ENCODE data around the gene NLRP3. TPM values are rescaled to one million over a fixed set of nuclear protein-coding genes. Genes with fewer than 3 reads are reported as not detected.
"Not testable (repeated sequence)": the region's sequence is repeated elsewhere in the genome, so short reads cannot be mapped to it uniquely, and the experiment has no call there.

Gene NLRP3
- total RNA-seq, 6 donors from 2014 or later, result 2.6 to 13.6 (median 6.0) TPM

DNA sequence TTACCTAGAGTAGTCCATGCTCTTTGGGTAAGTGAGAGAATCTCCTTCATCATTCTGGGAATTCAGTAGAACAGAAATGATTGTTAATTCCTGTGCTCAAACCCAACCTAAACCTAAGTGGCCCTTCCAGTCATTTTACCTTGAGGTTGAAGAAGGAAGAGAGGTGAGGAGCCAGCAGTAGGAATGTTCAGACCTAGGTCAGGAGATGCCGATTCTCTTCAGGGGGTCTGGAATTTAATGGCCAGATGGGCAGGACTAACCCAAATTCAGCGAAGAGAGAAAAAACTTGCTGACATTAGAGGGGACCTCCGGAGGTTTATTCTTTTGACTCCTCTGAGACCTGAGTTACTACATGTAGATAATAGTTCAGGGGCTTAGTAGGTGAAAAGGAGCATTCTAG is 58.4 kb downstream of the NLRP3 start:
- Histone ChIP-seq H3K4me1 (no peaks in the 10 kb centered on the region), H3K9me3 (no peaks in the 10 kb centered on the region), H3K27me3 (no peaks in the 10 kb centered on the region), H3K4me3 (no peak overlapping the region), H3K36me3 (no peaks in the 10 kb centered on the region), H3K27ac (no peak overlapping the region)
- TF ChIP-seq EP300 (IDR thresholded peaks at IDR 0.05), result no peak
- TF ChIP-seq, protein P1, sequence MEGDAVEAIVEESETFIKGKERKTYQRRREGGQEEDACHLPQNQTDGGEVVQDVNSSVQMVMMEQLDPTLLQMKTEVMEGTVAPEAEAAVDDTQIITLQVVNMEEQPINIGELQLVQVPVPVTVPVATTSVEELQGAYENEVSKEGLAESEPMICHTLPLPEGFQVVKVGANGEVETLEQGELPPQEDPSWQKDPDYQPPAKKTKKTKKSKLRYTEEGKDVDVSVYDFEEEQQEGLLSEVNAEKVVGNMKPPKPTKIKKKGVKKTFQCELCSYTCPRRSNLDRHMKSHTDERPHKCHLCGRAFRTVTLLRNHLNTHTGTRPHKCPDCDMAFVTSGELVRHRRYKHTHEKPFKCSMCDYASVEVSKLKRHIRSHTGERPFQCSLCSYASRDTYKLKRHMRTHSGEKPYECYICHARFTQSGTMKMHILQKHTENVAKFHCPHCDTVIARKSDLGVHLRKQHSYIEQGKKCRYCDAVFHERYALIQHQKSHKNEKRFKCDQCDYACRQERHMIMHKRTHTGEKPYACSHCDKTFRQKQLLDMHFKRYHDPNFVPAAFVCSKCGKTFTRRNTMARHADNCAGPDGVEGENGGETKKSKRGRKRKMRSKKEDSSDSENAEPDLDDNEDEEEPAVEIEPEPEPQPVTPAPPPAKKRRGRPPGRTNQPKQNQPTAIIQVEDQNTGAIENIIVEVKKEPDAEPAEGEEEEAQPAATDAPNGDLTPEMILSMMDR (IDR thresholded peaks at IDR 0.05), result no peak
- no peak for TF ChIP-seq POLR2AphosphoS5 (IDR thresholded peaks at IDR 0.05)
- TF ChIP-seq POLR2A (IDR thresholded peaks at IDR 0.05), result no peak
- no peak for ATAC-seq (ENCODE audit: low FRiP score in 2 of 2)
- DNase-seq, result no peak
- WGBS, 2 donors, result 89 to 93% methylated on average over 3 of the region's 3 CpGs

DNA sequence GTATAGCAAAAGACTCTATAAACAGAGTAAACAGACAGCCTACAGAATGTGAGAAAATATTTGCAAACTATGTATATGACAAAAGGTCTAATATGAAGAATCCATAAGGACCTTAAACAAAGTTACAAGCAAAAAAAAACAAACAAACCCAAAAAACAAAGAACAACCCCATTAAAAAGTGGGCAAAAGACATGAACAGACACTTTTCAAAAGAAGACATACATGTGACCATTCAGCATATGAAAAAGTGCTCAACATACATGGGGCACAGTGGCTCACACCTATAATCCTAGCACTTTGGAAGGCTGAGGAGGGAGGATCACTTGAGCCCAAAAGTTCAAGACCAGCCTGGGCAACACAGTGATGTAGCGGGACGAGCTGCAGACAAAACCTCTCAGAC is 59.8 kb downstream of the NLRP3 start:
- DNase-seq (no peak), ATAC-seq (ENCODE audit: low FRiP score in 2 of 2) (no peak)
- Histone ChIP-seq H3K4me3 (no peak overlapping the region), H3K4me1 (no peaks in the 10 kb centered on the region), H3K27ac (no peak overlapping the region), H3K36me3 (no peaks in the 10 kb centered on the region), H3K9me3 (no peaks in the 10 kb centered on the region), H3K27me3 (no peaks in the 10 kb centered on the region)
- TF ChIP-seq POLR2A (IDR thresholded peaks at IDR 0.05) (no peak), POLR2AphosphoS5 (IDR thresholded peaks at IDR 0.05) (no peak), EP300 (IDR thresholded peaks at IDR 0.05) (no peak)
- TF ChIP-seq, protein P1 (IDR thresholded peaks at IDR 0.05), result no peak
- WGBS, 2 donors, result 91 to 100% methylated on average over 2 of the region's 2 CpGs

DNA sequence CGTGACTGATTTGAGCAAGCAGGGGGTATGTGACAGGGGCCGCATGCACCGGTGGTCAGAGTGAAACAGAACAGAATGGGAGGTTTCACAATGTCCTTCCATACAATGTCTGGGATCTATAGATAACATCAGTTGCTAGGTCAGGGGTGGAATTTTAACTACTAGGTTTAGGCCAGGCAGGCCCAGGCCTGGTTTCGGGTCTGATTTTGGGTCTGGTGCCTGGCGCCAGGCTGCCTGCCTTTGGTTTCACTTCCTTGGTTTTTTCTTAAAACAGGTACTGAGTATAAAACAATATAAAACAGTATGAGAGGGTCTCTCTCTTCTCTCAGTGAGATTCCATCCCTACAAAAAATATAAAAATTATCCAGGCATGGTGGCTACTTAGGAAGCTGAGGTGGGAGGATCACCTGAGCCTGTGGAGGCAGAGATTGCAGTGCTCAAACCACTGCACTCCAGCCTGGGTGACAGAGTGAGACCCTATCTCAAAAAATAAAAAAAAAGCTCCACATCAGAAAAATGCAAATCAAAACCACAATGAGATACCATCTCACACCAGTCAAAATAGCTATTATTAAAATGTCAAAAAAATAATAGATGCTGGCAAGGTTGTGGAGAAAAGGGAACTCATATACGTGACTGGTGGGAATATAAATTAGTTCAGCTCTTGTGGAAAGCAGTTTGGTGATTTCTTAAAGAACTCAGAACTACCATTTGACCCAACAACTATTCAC is 60.5 kb downstream of the NLRP3 start:
- not testable (repeated sequence) for H3K27ac ChIP-seq; H3K9me3 ChIP-seq; H3K4me1 ChIP-seq; H3K27me3 ChIP-seq; DNase-seq; H3K36me3 ChIP-seq; ATAC-seq (ENCODE audit: low FRiP score in 2 of 2); H3K4me3 ChIP-seq
- WGBS, 2 donors, result 80 to 84% methylated on average over 6 of the region's 6 CpGs

DNA sequence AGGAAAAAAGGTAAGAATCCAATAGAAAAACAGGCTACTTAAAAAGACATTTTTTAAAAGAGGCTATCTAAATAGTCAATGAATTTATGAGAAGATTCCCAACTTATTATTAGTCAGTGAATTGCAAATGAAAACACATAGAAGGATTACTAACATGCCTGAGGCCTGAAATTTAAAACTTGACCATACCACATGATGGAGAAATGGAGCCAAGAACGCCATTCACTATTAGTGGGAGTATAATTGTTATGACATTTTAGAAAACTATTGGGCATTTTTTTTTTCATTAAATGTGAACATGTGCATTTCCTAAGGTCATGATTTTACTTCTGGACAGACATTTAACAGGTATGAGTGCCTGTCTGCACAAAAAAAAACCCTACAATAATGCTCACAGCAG is 66.8 kb downstream of the NLRP3 start:
- Histone ChIP-seq H3K36me3 (no peaks in the 10 kb centered on the region), H3K27me3 (no peaks in the 10 kb centered on the region), H3K4me3 (no peak overlapping the region), H3K27ac (no peak overlapping the region), H3K9me3 (no peaks in the 10 kb centered on the region), H3K4me1 (no peaks in the 10 kb centered on the region)
- WGBS, 2 donors, result 75 to 92% methylated on average over 1 of the region's 1 CpG
- ATAC-seq (ENCODE audit: low FRiP score in 2 of 2) (no peak), DNase-seq (no peak)
- TF ChIP-seq POLR2AphosphoS5 (IDR thresholded peaks at IDR 0.05) (no peak), POLR2A (IDR thresholded peaks at IDR 0.05) (no peak), EP300 (IDR thresholded peaks at IDR 0.05) (no peak)
- TF ChIP-seq, protein P1 (IDR thresholded peaks at IDR 0.05), result no peak

DNA sequence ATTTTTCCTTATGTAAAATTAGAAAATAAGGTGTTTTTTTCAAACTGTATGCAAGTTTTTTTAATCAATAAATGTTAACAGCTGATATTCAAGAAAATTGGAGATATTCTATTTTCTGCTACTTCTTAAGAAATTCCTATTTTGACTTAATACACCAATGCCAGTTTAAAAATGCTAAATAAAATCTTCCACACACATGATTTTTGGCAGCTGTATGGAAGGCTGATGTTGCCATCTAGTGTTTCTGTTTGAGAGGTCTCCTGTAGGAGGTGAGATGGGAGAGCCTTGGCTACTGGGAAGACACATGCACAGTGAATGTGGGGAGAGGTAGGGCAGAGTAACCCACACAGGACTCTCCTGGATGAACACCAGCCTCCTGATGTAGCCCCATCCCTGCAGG is 71.1 kb downstream of the NLRP3 start:
- no peak for DNase-seq

More for the DNA sequence above, 71.1 kb downstream of the NLRP3 start:
- H3K36me3 ChIP-seq, result no peaks in the 10 kb centered on the region
- no peak overlapping the region for H3K4me3 ChIP-seq
- H3K27ac ChIP-seq, result no peak overlapping the region
- no peaks in the 10 kb centered on the region for H3K4me1 ChIP-seq
- no peaks in the 10 kb centered on the region for H3K27me3 ChIP-seq
- no peak for TF ChIP-seq EP300 (IDR thresholded peaks at IDR 0.05)
- no peak for TF ChIP-seq POLR2AphosphoS5 (IDR thresholded peaks at IDR 0.05)
- TF ChIP-seq, protein P1 (IDR thresholded peaks at IDR 0.05), result peak in 3 of 6 experiments; percentile 21 to 42 (median 24)
- TF ChIP-seq POLR2A (IDR thresholded peaks at IDR 0.05), result no peak
- ATAC-seq (ENCODE audit: low FRiP score in 2 of 2), result peak in 1 of 2 donors; percentile 83
- no peaks in the 10 kb centered on the region for H3K9me3 ChIP-seq

Measured in upper lobe of left lung (tissue), 6 donors.